HCT116 (cell line): ENCODE results near the gene LSMEM2. TPM values are rescaled to one million over a fixed set of nuclear protein-coding genes. Genes with fewer than 3 reads are reported as not detected.

Experiments
- ATAC-seq: fragments of 200-7000 bp; cut with Tn5 transposase; 2 replicates; pipeline ENCODE4 v1.9.1; 2020; ENCODE audit warnings: mild to moderate bottlenecking, moderate library complexity
- BruUV-seq: library from RNA; stranded (reverse); fragments of 400-500 nt; replicated peaks from 2 replicates; lab custom pipeline; 2021; lab: Mats Ljungman, UMichigan
- CTCF ChIA-PET: fragments of 300-600 bp; sonication (Branson Sonifier 250); formaldehyde crosslinking; loops from one replicate; lab custom pipeline; 2021; ENCODE audit warnings: antibody characterized with exemption; lab: Charles Lee
- POLR2A ChIA-PET: fragments of 300-600, 350-600 bp; sonication (Branson Sonifier 250); formaldehyde crosslinking; loops from one replicate; lab custom pipeline; 2021; ENCODE audit warnings: antibody characterized with exemption; lab: Charles Lee
- RAD21 ChIA-PET, 2 experiments: fragments of 300-600 bp; sonication (Branson Sonifier 250); formaldehyde crosslinking; loops; one replicate each; lab custom pipeline; 2023; ENCODE audit warnings: low total read pairs in 2 of 2; ENCODE audit not compliant: uncharacterized antibody in 2 of 2, unreplicated experiment in 2 of 2, low non-redundant PET in 1 of 2; lab: Charles Lee
- DNase-seq: peaks from one replicate; pipeline ENCODE4 v3.0.0-alpha.2; 2010; ENCODE audit warnings: low read depth, low spot score
- H2AFZ ChIP-seq: fragments of 200-600 bp; shearing (Covaris generic), sonication (generic); 2 replicates; pipeline ENCODE4 v1.6.1; 2017; ENCODE audit warnings: low read depth, mixed run types, mixed read lengths, antibody characterized with exemption, low read length; ENCODE audit not compliant: poor library complexity, severe bottlenecking
- H3K27ac ChIP-seq: 2 replicates; pipeline ENCODE4 v1.5.1; 2012; ENCODE audit warnings: low read depth, low read length
- H3K27me3 ChIP-seq: fragments of 200-600 bp; sonication (generic); 2 replicates; pipeline ENCODE4 v1.6.1; 2016; ENCODE audit warnings: mixed run types, low read length, mixed read lengths; ENCODE audit not compliant: insufficient read depth
- H3K36me3 ChIP-seq, 2 experiments: fragments of 200-500 bp in 1 of 2; fragments of 200-600 bp in 1 of 2; sonication (Bioruptor generic) in 1 of 2; sonication (generic) in 1 of 2; 2 replicates each; pipeline versions ENCODE4 v1.5.1 to v1.6.1; 2014 to 2016; ENCODE audit warnings: low read length in 2 of 2, inconsistent platforms in 1 of 2, mixed read lengths in 1 of 2, mixed run types in 1 of 2; ENCODE audit not compliant: insufficient read depth in 2 of 2, control insufficient read depth in 1 of 2
- H3K4me1 ChIP-seq, 2 experiments: fragments of 200-600 bp in 1 of 2; sonication (generic) in 1 of 2; 2 replicates each; pipeline versions ENCODE4 v1.5.1 to v1.6.1; 2012 to 2017; ENCODE audit warnings: low read length in 2 of 2, inconsistent platforms in 1 of 2, mild to moderate bottlenecking in 1 of 2, mixed read lengths in 1 of 2, mixed run types in 1 of 2, moderate library complexity in 1 of 2; ENCODE audit not compliant: insufficient read depth in 2 of 2, control insufficient read depth in 1 of 2
- H3K4me2 ChIP-seq: fragments of 200-600 bp; sonication (generic); 2 replicates; pipeline ENCODE4 v1.6.1; 2017; ENCODE audit warnings: mixed run types, low read length, mixed read lengths
- H3K4me3 ChIP-seq, 2 experiments: fragments of 200-600 bp in 1 of 2; sonication (generic) in 1 of 2; replicated peaks in 1 of 2; 2 replicates each; pipeline ENCODE4 v1.5.1; 2011 to 2016; ENCODE audit warnings: low read length in 2 of 2, control low read depth in 1 of 2, low read depth in 1 of 2, mild to moderate bottlenecking in 1 of 2, mixed read lengths in 1 of 2, mixed run types in 1 of 2
- H3K79me2 ChIP-seq: fragments of 200-600 bp; sonication (generic); 2 replicates; pipeline ENCODE4 v1.6.1; 2017; ENCODE audit warnings: mild to moderate bottlenecking, mixed run types, low read length, moderate library complexity, mixed read lengths; ENCODE audit not compliant: insufficient read depth
- H3K9ac ChIP-seq: fragments of 200-600 bp; sonication (generic); 2 replicates; pipeline ENCODE4 v1.6.1; 2016; ENCODE audit warnings: low read length, mixed read lengths
- H3K9me2 ChIP-seq: fragments of 200-600 bp; sonication (generic), shearing (Covaris generic); 2 replicates; pipeline ENCODE4 v1.6.1; 2017; ENCODE audit warnings: mixed run types, mild to moderate bottlenecking, moderate library complexity; ENCODE audit not compliant: insufficient read depth
- H3K9me3 ChIP-seq, 2 experiments: fragments of 200-500 bp in 1 of 2; fragments of 200-600 bp in 1 of 2; sonication (Bioruptor generic) in 1 of 2; sonication (generic) in 1 of 2; 2 replicates each; pipeline ENCODE4 v1.6.1; 2014 to 2017; ENCODE audit warnings: low read length in 2 of 2, mixed read lengths in 2 of 2, inconsistent platforms in 1 of 2, low read depth in 1 of 2, mild to moderate bottlenecking in 1 of 2, mixed run types in 1 of 2, moderate library complexity in 1 of 2; ENCODE audit not compliant: control insufficient read depth in 1 of 2, insufficient read depth in 1 of 2
- H4K20me1 ChIP-seq: fragments of 200-600 bp; sonication (generic), shearing (Covaris generic); 2 replicates; pipeline ENCODE4 v1.6.1; 2017; ENCODE audit warnings: mixed run types, mild to moderate bottlenecking, moderate library complexity; ENCODE audit not compliant: insufficient read depth
- CBX3 ChIP-seq: IDR thresholded peaks from 2 replicates; pipeline ENCODE4 v1.6.1; 2012; ENCODE audit warnings: low read depth
- CEBPB ChIP-seq: IDR thresholded peaks from 2 replicates; pipeline ENCODE4 v1.6.1; 2012; ENCODE audit warnings: low read depth
- EZH2phosphoT487 ChIP-seq: fragments of 200-600 bp; IDR thresholded peaks from 2 replicates; pipeline ENCODE4 v1.6.1; 2018; ENCODE audit warnings: antibody characterized with exemption, borderline replicate concordance
- JUND ChIP-seq: IDR thresholded peaks from 2 replicates; pipeline ENCODE4 v1.6.1; 2012
- POLR2A ChIP-seq: IDR thresholded peaks from 2 replicates; pipeline ENCODE4 v1.7.0; 2011; ENCODE audit warnings: borderline replicate concordance; ENCODE audit not compliant: insufficient read depth, insufficient read length; ENCODE audit errors: extremely low read depth
- RAD21 ChIP-seq: IDR thresholded peaks from 2 replicates; pipeline ENCODE4 v1.6.1; 2012; ENCODE audit warnings: low read depth, mild to moderate bottlenecking
- REST ChIP-seq: IDR thresholded peaks from 2 replicates; pipeline ENCODE4 v1.6.1; 2012; ENCODE audit warnings: low read depth
- SIN3A ChIP-seq: IDR thresholded peaks from 2 replicates; pipeline ENCODE4 v1.6.1; 2012; ENCODE audit warnings: low read depth
- SP1 ChIP-seq: IDR thresholded peaks from 2 replicates; pipeline ENCODE4 v1.6.1; 2012; ENCODE audit warnings: low read depth
- SRF ChIP-seq: IDR thresholded peaks from 2 replicates; pipeline ENCODE4 v1.6.1; 2012; ENCODE audit warnings: low read depth
- TCF7L2 ChIP-seq: IDR thresholded peaks from 2 replicates; pipeline ENCODE4 v1.7.0; 2011; ENCODE audit warnings: borderline replicate concordance, inconsistent platforms; ENCODE audit not compliant: insufficient read depth, insufficient read length; ENCODE audit errors: extremely low read depth
- YY1 ChIP-seq: IDR thresholded peaks from 2 replicates; pipeline ENCODE4 v1.6.1; 2011; ENCODE audit warnings: low read length, low read depth, moderate library complexity, mild to moderate bottlenecking; ENCODE audit not compliant: insufficient replicate concordance; ENCODE audit errors: extremely low read depth
- ZNF274 ChIP-seq: fragments of 200-500 bp; sonication (Bioruptor generic); IDR thresholded peaks from 2 replicates; pipeline ENCODE4 v1.6.1; 2014; ENCODE audit warnings: mild to moderate bottlenecking, low read depth, low read length, inconsistent platforms
- intact Hi-C: fragments of 100-400 bp; cut with micrococcal nuclease; formaldehyde crosslinking; loops from 2 replicates; pipeline ENCODE4 v1.10.0; 2022
- total RNA-seq: library from RNA; stranded (reverse); gene quantifications from one replicate; pipeline ENCODE4 v1.2.1, GENCODE V29; 2021; ENCODE audit not compliant: unreplicated experiment

LSMEM2 gene
- total RNA-seq, 1 experiment from 2014 or later: not detected

- peak overlapping the region; percentile 25 to 64 for H3K4me3 ChIP-seq
Measured at GRCh38 chr3:50259432-50260026, 19.4 kb upstream of the LSMEM2 start.

More at GRCh38 chr3:50259432-50260026, 19.4 kb upstream of the LSMEM2 start:
- TF ChIP-seq EZH2phosphoT487 (no peak), TCF7L2 (no peak), JUND (no peak), SP1 (no peak), REST (no peak), POLR2A (no peak), YY1 (no peak), CEBPB (no peak), SIN3A (no peak), RAD21 (no peak), CBX3 (no peak), SRF (no peak), ZNF274 (no peak)
- CTCF ChIA-PET: interaction anchor here (0.7 to 3.3 kb wide), 18 partner anchors 11 to 352 kb away, joined by 3 to 46 read pairs (median 4); partner anchors contain the start of genes CISH, GNAI2, HYAL3 and IFRD2
- peak overlapping the region; percentile 77 for H3K27ac ChIP-seq
- peak overlapping the region; percentile 84 for H3K9ac ChIP-seq
- POLR2A ChIA-PET: interaction anchor here (0.6 to 2.0 kb wide), 5 partner anchors 9 to 33 kb away, joined by 3 to 8 read pairs (median 3); partner anchors contain the start of genes GNAI2 and SEMA3B
- peaks cover 11 to 15% of the 10 kb centered on the region in 2 experiments; a peak in 3 of 4 replicates for H3K36me3 ChIP-seq
- no peak for DNase-seq
- H3K4me1 ChIP-seq: peaks cover 29 to 58% of the 10 kb centered on the region in 2 experiments
- intact Hi-C loops: loop anchor here (2.0 kb wide), 1 partner anchor 65 kb away; no protein-coding TSS in a partner anchor
- H2AFZ ChIP-seq: no peak overlapping the region
- peak overlapping the region; percentile 92 for H3K4me2 ChIP-seq
- H3K9me3 ChIP-seq: no peaks in the 10 kb centered on the region
- BruUV-seq: no TSS peak
- H3K79me2 ChIP-seq: no peaks in the 10 kb centered on the region
- no peaks in the 10 kb centered on the region for H3K27me3 ChIP-seq
- peak; percentile 14 for ATAC-seq
- no peaks in the 10 kb centered on the region for H4K20me1 ChIP-seq
- RAD21 ChIA-PET: interaction anchor here (0.8 to 1.2 kb wide), 5 partner anchors 10 to 33 kb away, joined by 3 to 7 read pairs (median 4); no protein-coding TSS in a partner anchor
- no peaks in the 10 kb centered on the region for H3K9me2 ChIP-seq
